ENCODE measurements around the gene DPAGT1.

The DPAGT1 gene

GRCh38 chr11:119054418-119054817, 47.2 kb downstream of the DPAGT1 start:
- no peaks in the 10 kb centered on the region for H3K27me3 ChIP-seq
- no peaks in the 10 kb centered on the region for H3K9me3 ChIP-seq
- peaks cover 40 to 58% (median 41%) of the 10 kb centered on the region in 3 donors for H3K36me3 ChIP-seq
- TF ChIP-seq CTCF (IDR thresholded peaks at IDR 0.05), result no peak
- intact Hi-C loops (cut with DNase I; ENCODE audit: low total_unique reads), result no loop called here
- H3K4me1 ChIP-seq, result peaks cover 0 to 23% (median 21%) of the 10 kb centered on the region in 4 donors
- no peak overlapping the region for H3K27ac ChIP-seq
- no peak for DNase-seq
- H3K4me3 ChIP-seq, result no peak overlapping the region

- no peaks in the 10 kb centered on the region for H3K27me3 ChIP-seq
- intact Hi-C loops (cut with DNase I; ENCODE audit: low total_unique reads), result no loop called here
- H3K9me3 ChIP-seq, result no peaks in the 10 kb centered on the region
- peaks cover 0 to 15% (median 13%) of the 10 kb centered on the region in 4 donors for H3K4me1 ChIP-seq
- no peak overlapping the region for H3K27ac ChIP-seq
- H3K4me3 ChIP-seq, result no peak overlapping the region
- no peak for TF ChIP-seq CTCF (IDR thresholded peaks at IDR 0.05)
- no peak for DNase-seq
- H3K36me3 ChIP-seq, result peaks cover 61 to 80% (median 62%) of the 10 kb centered on the region in 3 donors
Observed at GRCh38 chr11:119052163-119052814, 49.4 kb downstream of the DPAGT1 start.

- Histone ChIP-seq H3K9me3 (no peaks in the 10 kb centered on the region), H3K27ac (no peak overlapping the region)
Observed at GRCh38 chr11:119051440-119052162, 50.1 kb downstream of the DPAGT1 start.

GRCh38 chr11:119049081-119049480, 52.6 kb downstream of the DPAGT1 start:
- intact Hi-C loops (cut with DNase I; ENCODE audit: low total_unique reads), result loop anchor here (5.0 kb wide), 1 partner anchor 377 kb away; no protein-coding TSS in a partner anchor
- no peak for DNase-seq
- H3K4me1 ChIP-seq, result no peaks in the 10 kb centered on the region
- no peak overlapping the region for H3K4me3 ChIP-seq
- no peak for TF ChIP-seq CTCF (IDR thresholded peaks at IDR 0.05)
- H3K27ac ChIP-seq, result no peak overlapping the region
- H3K36me3 ChIP-seq, result peaks cover 79 to 96% (median 85%) of the 10 kb centered on the region in 3 donors
- H3K9me3 ChIP-seq, result no peaks in the 10 kb centered on the region
- H3K27me3 ChIP-seq, result no peaks in the 10 kb centered on the region

More at GRCh38 chr11:119051440-119052162, 50.1 kb downstream of the DPAGT1 start:
- Histone ChIP-seq H3K4me3 (no peak overlapping the region), H3K36me3 (peaks cover 68 to 86% (median 69%) of the 10 kb centered on the region in 3 donors), H3K27me3 (no peaks in the 10 kb centered on the region), H3K4me1 (peaks cover 0 to 15% (median 13%) of the 10 kb centered on the region in 4 donors)
- DNase-seq, result no peak
- intact Hi-C loops (cut with DNase I; ENCODE audit: low total_unique reads), result no loop called here
- TF ChIP-seq CTCF (IDR thresholded peaks at IDR 0.05), result no peak

GRCh38 chr11:119048644-119049043, 53.0 kb downstream of the DPAGT1 start:
- Histone ChIP-seq H3K36me3 (peaks cover 79 to 91% (median 85%) of the 10 kb centered on the region in 3 donors), H3K4me1 (no peaks in the 10 kb centered on the region), H3K27me3 (no peaks in the 10 kb centered on the region), H3K4me3 (no peak overlapping the region), H3K9me3 (no peaks in the 10 kb centered on the region), H3K27ac (no peak overlapping the region)
- TF ChIP-seq CTCF (IDR thresholded peaks at IDR 0.05), result no peak
- intact Hi-C loops (cut with DNase I; ENCODE audit: low total_unique reads), result loop anchor here (5.0 kb wide), 1 partner anchor 376 kb away; no protein-coding TSS in a partner anchor
- DNase-seq, result no peak

Measured in tibial artery (tissue), 4 donors.